Tibial nerve (tissue), 4 donors: ENCODE results near the gene PNKD.

Experiments used
- CTCF ChIP-seq, 5 experiments: fragments of 200-600 bp in 3 of 5; fragments of 450-650 bp in 2 of 5; sonication (generic) in 3 of 5; IDR thresholded peaks; one replicate each; pipeline ENCODE4 v1.5.1; 2016 to 2019; ENCODE audit warnings: antibody characterized with exemption in 5 of 5, mild to moderate bottlenecking in 3 of 5, moderate library complexity in 2 of 5
- EP300 ChIP-seq, 2 donors: sonication (generic); formaldehyde crosslinking; IDR thresholded peaks; one replicate each; pipeline ENCODE4 v1.6.1; 2017; ENCODE audit warnings: antibody characterized with exemption in 2 of 2, mild to moderate bottlenecking in 1 of 2

- TF ChIP-seq CTCF (IDR thresholded peaks at IDR 0.05) (no peak), EP300 (IDR thresholded peaks at IDR 0.05) (no peak)
Observed at GRCh38 chr2:218262631-218263586, 7.4 kb upstream of the PNKD start.
